CD4-positive, alpha-beta memory T cell (primary cell): ENCODE data around the gene SLC2A1. TPM values are rescaled to one million over a fixed set of nuclear protein-coding genes. Genes with fewer than 3 reads are reported as not detected.

Experiments used
- CTCF ChIA-PET: fragments of 350-600 bp; sonication (Branson Sonifier 250); formaldehyde crosslinking; loops from one replicate; lab custom pipeline; 2021; ENCODE audit warnings: inconsistent platforms; ENCODE audit not compliant: partially characterized antibody; lab: Charles Lee
- POLR2A ChIA-PET: fragments of 350-600 bp; sonication (Branson Sonifier 250); formaldehyde crosslinking; loops from one replicate; lab custom pipeline; 2021; ENCODE audit not compliant: partially characterized antibody; lab: Charles Lee
- DNase-seq, 5 donors: peaks; one replicate each; pipeline versions ENCODE4 v3.0.0 to v3.0.0-alpha.2; 2020 to 2022; ENCODE audit warnings: mixed read lengths in 1 of 5
- H3K27ac ChIP-seq: one replicate; pipeline ENCODE4 v1.7.0; 2013; ENCODE audit warnings: low read depth, low read length
- H3K27me3 ChIP-seq: 2 replicates; pipeline ENCODE4 v1.7.0; 2013; ENCODE audit warnings: mild to moderate bottlenecking, low read length, moderate library complexity; ENCODE audit not compliant: insufficient read depth
- H3K36me3 ChIP-seq: 2 replicates; pipeline ENCODE4 v1.7.0; 2013; ENCODE audit warnings: mild to moderate bottlenecking, low read length, moderate library complexity; ENCODE audit not compliant: insufficient read depth
- H3K4me1 ChIP-seq: 2 replicates; pipeline ENCODE4 v1.7.0; 2013; ENCODE audit warnings: mild to moderate bottlenecking, low read length, moderate library complexity; ENCODE audit not compliant: insufficient read depth
- H3K4me3 ChIP-seq, 2 donors: one replicate each; pipeline ENCODE4 v1.7.0; 2013; ENCODE audit warnings: low read length in 2 of 2, mild to moderate bottlenecking in 1 of 2
- H3K9me3 ChIP-seq, 2 donors: one replicate each; pipeline ENCODE4 v1.7.0; 2013; ENCODE audit warnings: low read length in 2 of 2, control low read depth in 1 of 2; ENCODE audit not compliant: control insufficient read depth in 1 of 2
- H3K27ac Mint-ChIP-seq, 7 donors: one replicate each; pipeline ENCODE4 v1.8.0; 2020 to 2021; ENCODE audit warnings: mixed read lengths in 7 of 7, mild to moderate bottlenecking in 6 of 7, inconsistent platforms in 3 of 7, moderate library complexity in 3 of 7
- H3K27me3 Mint-ChIP-seq, 2 donors: one replicate each; pipeline ENCODE4 v1.8.0; 2020 to 2021; ENCODE audit warnings: mixed read lengths in 2 of 2
- H3K36me3 Mint-ChIP-seq, 2 donors: one replicate each; pipeline ENCODE4 v1.8.0; 2020 to 2021; ENCODE audit warnings: mixed read lengths in 2 of 2, inconsistent platforms in 1 of 2, mild to moderate bottlenecking in 1 of 2
- H3K4me1 Mint-ChIP-seq, 4 donors: one replicate each; pipeline ENCODE4 v1.8.0; 2020 to 2021; ENCODE audit warnings: mixed read lengths in 4 of 4, mild to moderate bottlenecking in 1 of 4
- H3K4me3 Mint-ChIP-seq, 8 donors: one replicate each; pipeline ENCODE4 v1.8.0; 2020 to 2021; ENCODE audit warnings: mixed read lengths in 8 of 8, mild to moderate bottlenecking in 7 of 8, moderate library complexity in 6 of 8, inconsistent platforms in 3 of 8
- H3K9me3 Mint-ChIP-seq, 8 donors: one replicate each; pipeline ENCODE4 v1.8.0; 2020 to 2021; ENCODE audit warnings: mixed read lengths in 8 of 8, mild to moderate bottlenecking in 5 of 8, inconsistent platforms in 3 of 8, moderate library complexity in 1 of 8
- intact Hi-C: fragments of 100-400 bp; cut with micrococcal nuclease; formaldehyde crosslinking; loops from one replicate; pipeline ENCODE4 v1.15.1; 2023
- polyA plus RNA-seq, 2 donors: library from polyadenylated mRNA; unstranded; fragments of 300-500 nt; fragmentation: Illumina TruSeq; gene quantifications; one replicate each; pipeline ENCODE4 v1.2.3, GENCODE V29; 2021
- total RNA-seq, 2 experiments: library from RNA; stranded (reverse); gene quantifications; one replicate each; pipeline ENCODE4 v1.2.3, GENCODE V29; 2021

Gene SLC2A1
- total and polyA plus RNA-seq, 4 experiments from 2014 or later: 22.7 to 58.4 (median 43.7) TPM

GRCh38 chr1:42877380-42877779 is 81.3 kb downstream of the SLC2A1 start:
- Histone ChIP-seq H3K27me3 (no peaks in the 10 kb centered on the region), H3K9me3 (no peaks in the 10 kb centered on the region), H3K4me3 (no peak overlapping the region), H3K4me1 (no peaks in the 10 kb centered on the region), H3K36me3 (no peaks in the 10 kb centered on the region), H3K27ac (no peak overlapping the region)
- H3K4me3 Mint-ChIP-seq: no peak overlapping the region
- peaks cover 0 to 10% (median 3%) of the 10 kb centered on the region in 8 donors for H3K9me3 Mint-ChIP-seq
- no peaks in the 10 kb centered on the region for H3K4me1 Mint-ChIP-seq
- DNase-seq: no peak
- ChIA-PET CTCF (no interaction called here), POLR2A (no interaction called here)
- H3K36me3 Mint-ChIP-seq: no peaks in the 10 kb centered on the region
- intact Hi-C loops: no loop called here
- no peak overlapping the region for H3K27ac Mint-ChIP-seq
- H3K27me3 Mint-ChIP-seq: peaks cover 5 to 10% of the 10 kb centered on the region in 2 donors

- H3K27me3 Mint-ChIP-seq: peaks cover 5 to 10% of the 10 kb centered on the region in 2 donors
- no peaks in the 10 kb centered on the region for H3K36me3 ChIP-seq
- POLR2A ChIA-PET: no interaction called here
- intact Hi-C loops: no loop called here
- H3K4me1 ChIP-seq: no peaks in the 10 kb centered on the region
- H3K27ac ChIP-seq: no peak overlapping the region
- H3K9me3 ChIP-seq: no peaks in the 10 kb centered on the region
- peaks cover 0 to 2% (median 0%) of the 10 kb centered on the region in 4 donors for H3K4me1 Mint-ChIP-seq
- H3K4me3 ChIP-seq: no peak overlapping the region
- H3K9me3 Mint-ChIP-seq: peaks cover 0 to 10% (median 3%) of the 10 kb centered on the region in 8 donors
- no peak overlapping the region for H3K27ac Mint-ChIP-seq
- no peaks in the 10 kb centered on the region for H3K36me3 Mint-ChIP-seq
- CTCF ChIA-PET: no interaction called here
- no peaks in the 10 kb centered on the region for H3K27me3 ChIP-seq
- H3K4me3 Mint-ChIP-seq: no peak overlapping the region
- no peak for DNase-seq
These were observed 82.7 kb downstream of the SLC2A1 start for GRCh38 chr1:42876009-42876408.

Other genes starting within 250 kb of the SLC2A1 start
- gene CLDN19, start 218.6 kb downstream of the SLC2A1 start, total RNA-seq: not detected
- not detected for gene CLDN19, start 218.6 kb downstream of the SLC2A1 start, polyA plus RNA-seq
- gene P3H1, start 191.8 kb downstream of the SLC2A1 start, total RNA-seq: 10 to 100 TPM; 52.5 to 56.6 TPM
- 10 to 100 TPM in 1 of 2 donors, 1 to 10 TPM in 1; 7.5 to 15.3 TPM for gene P3H1, start 191.8 kb downstream of the SLC2A1 start, polyA plus RNA-seq
- 10 to 100 TPM; 20.6 to 20.9 TPM for gene C1orf50, start 191.6 kb downstream of the SLC2A1 start, total RNA-seq
- 1 to 10 TPM; 2.5 to 8.6 TPM for gene C1orf50, start 191.6 kb downstream of the SLC2A1 start, polyA plus RNA-seq
- under 1 TPM; 0.35 to 0.36 TPM for gene TMEM269, start 173.9 kb downstream of the SLC2A1 start, total RNA-seq
- gene TMEM269, start 173.9 kb downstream of the SLC2A1 start, polyA plus RNA-seq: not detected
- gene ERMAP, start 141.7 kb downstream of the SLC2A1 start, total RNA-seq: 1 to 10 TPM; 6.5 to 8.6 TPM
- gene ERMAP, start 141.7 kb downstream of the SLC2A1 start, polyA plus RNA-seq: 1 to 10 TPM; 2.0 to 4.1 TPM
- 10 to 100 TPM; 20.4 to 23.5 TPM for gene SVBP, start 141.5 kb downstream of the SLC2A1 start, total RNA-seq
- gene SVBP, start 141.5 kb downstream of the SLC2A1 start, polyA plus RNA-seq: 10 to 100 TPM; 38.6 to 48.0 TPM
- gene ZNF691, start 112.3 kb downstream of the SLC2A1 start, total RNA-seq: 10 to 100 TPM; 17.3 to 18.8 TPM
- gene ZNF691, start 112.3 kb downstream of the SLC2A1 start, polyA plus RNA-seq: 1 to 10 TPM; 8.6 to 10.0 TPM
- gene EBNA1BP2, start 213.4 kb upstream of the SLC2A1 start, total RNA-seq: 10 to 100 TPM; 23.6 to 27.6 TPM
- gene EBNA1BP2, start 213.4 kb upstream of the SLC2A1 start, polyA plus RNA-seq: 10 to 100 TPM; 56.7 to 72.2 TPM
- gene CFAP57, start 213.5 kb upstream of the SLC2A1 start, total RNA-seq: not detected
- under 1 TPM in 1 of 2 donors, not detected in 1; 0.07 TPM for gene CFAP57, start 213.5 kb upstream of the SLC2A1 start, polyA plus RNA-seq